ENCODE measurements around the gene HSH2D. TPM values are rescaled to one million over a fixed set of nuclear protein-coding genes. Genes with fewer than 3 reads are reported as not detected.

Gene HSH2D
- total and polyA plus RNA-seq, 12 donors = 0.21 to 4.7 (median 0.97) TPM; not detected in 1

DNA sequence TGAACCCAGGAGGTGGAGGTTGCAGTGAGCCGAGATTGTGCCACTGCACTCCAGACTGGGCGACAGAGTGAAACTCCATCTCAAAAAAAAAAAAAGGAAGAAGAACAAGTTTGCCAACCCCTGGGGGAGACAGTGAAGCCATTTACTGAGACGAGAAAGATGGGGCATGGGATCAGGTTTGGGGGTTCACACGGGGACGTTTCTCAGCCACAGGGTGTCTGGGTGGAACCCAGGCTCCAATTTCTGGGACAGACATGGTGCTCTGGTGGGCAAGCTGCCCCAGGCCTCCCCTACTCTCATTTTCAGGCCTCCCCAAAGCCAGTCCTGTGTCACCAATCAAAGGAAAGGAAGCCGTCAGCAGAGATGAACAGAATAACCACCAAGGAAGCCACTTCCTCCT is 13.4 kb downstream of the HSH2D start:
- Histone ChIP-seq H3K27me3 (no peaks in the 10 kb centered on the region), H3K4me3 (no peak overlapping the region), H3K36me3 (replicated peaks in 1 of 2) (no peaks in the 10 kb centered on the region), H3K4me1 (replicated peaks in 1 of 2) (peaks cover 0 to 4% of the 10 kb centered on the region in 2 donors), H3K9me3 (replicated peaks in 1 of 3) (no peaks in the 10 kb centered on the region), H3K27ac (no peak overlapping the region)
- no peak for DNase-seq
- 79 to 91% (median 83%) methylated on average over 6 of the region's 6 CpGs for WGBS, 4 donors
- intact Hi-C loops (cut with DNase I) = no loop called here
- TF ChIP-seq, protein P1, sequence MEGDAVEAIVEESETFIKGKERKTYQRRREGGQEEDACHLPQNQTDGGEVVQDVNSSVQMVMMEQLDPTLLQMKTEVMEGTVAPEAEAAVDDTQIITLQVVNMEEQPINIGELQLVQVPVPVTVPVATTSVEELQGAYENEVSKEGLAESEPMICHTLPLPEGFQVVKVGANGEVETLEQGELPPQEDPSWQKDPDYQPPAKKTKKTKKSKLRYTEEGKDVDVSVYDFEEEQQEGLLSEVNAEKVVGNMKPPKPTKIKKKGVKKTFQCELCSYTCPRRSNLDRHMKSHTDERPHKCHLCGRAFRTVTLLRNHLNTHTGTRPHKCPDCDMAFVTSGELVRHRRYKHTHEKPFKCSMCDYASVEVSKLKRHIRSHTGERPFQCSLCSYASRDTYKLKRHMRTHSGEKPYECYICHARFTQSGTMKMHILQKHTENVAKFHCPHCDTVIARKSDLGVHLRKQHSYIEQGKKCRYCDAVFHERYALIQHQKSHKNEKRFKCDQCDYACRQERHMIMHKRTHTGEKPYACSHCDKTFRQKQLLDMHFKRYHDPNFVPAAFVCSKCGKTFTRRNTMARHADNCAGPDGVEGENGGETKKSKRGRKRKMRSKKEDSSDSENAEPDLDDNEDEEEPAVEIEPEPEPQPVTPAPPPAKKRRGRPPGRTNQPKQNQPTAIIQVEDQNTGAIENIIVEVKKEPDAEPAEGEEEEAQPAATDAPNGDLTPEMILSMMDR (IDR thresholded peaks at IDR 0.05) = no peak
- no peak for TF ChIP-seq POLR2A (IDR thresholded peaks at IDR 0.05)

DNA sequence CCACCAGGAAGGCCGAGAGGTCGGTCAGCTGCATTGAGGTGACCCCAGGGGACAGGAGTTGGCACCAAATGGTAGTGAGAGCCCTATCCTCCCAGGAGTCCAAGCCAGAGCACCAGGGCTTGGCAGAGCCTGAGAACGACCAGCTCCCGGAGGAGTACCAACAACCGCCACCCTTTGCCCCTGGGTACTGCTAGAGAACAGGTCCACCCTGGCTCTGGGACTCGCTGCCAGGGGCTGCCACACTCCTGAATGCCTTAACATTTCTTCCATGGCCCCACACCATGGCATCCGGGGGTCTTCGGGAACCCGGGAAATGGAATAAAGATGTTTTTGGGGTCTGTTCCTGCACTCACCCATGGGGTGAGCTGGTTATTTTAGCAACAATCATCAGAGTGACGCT is 14.1 kb downstream of the HSH2D start:
- Histone ChIP-seq H3K4me3 (no peak overlapping the region), H3K36me3 (replicated peaks in 1 of 2) (no peaks in the 10 kb centered on the region), H3K27ac (no peak overlapping the region), H3K4me1 (replicated peaks in 1 of 2) (peaks cover 0 to 4% of the 10 kb centered on the region in 2 donors), H3K27me3 (no peaks in the 10 kb centered on the region), H3K9me3 (replicated peaks in 1 of 3) (no peaks in the 10 kb centered on the region)
- 84 to 92% (median 90%) methylated on average over 1 to 10 of the region's 10 CpGs for WGBS, 4 donors
- intact Hi-C loops (cut with DNase I) = no loop called here
- DNase-seq = no peak
- TF ChIP-seq, protein P1 (IDR thresholded peaks at IDR 0.05) = no peak
- TF ChIP-seq POLR2A (IDR thresholded peaks at IDR 0.05) = no peak

DNA sequence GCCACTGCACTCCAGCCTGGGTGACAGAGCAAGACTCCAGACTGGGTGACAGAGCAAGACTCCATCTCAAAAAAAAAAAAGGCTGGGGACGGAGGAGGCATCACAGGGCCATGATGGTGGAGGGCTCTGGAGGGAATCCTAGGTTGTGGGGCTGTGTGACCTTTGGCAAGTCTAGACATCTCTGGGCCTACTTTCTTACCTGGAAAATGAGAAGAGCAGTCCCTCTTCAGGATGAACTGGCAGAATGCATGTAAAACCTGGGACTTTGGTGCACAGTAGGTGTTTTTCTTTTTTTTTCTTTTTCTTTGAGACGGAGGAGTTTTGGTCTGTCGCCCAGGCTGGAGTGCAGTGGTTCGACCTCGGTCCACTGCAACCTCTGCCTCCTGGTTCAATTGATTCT is 16.2 kb downstream of the HSH2D start:
- DNase-seq = no peak
- TF ChIP-seq, protein P1 (IDR thresholded peaks at IDR 0.05) = no peak
- no peak for TF ChIP-seq POLR2A (IDR thresholded peaks at IDR 0.05)
- H3K9me3 ChIP-seq (replicated peaks in 1 of 3) = no peaks in the 10 kb centered on the region
- WGBS, 4 donors = 87 to 92% (median 91%) methylated on average over 5 of the region's 5 CpGs
- intact Hi-C loops (cut with DNase I) = no loop called here
- no peaks in the 10 kb centered on the region for H3K27me3 ChIP-seq
- H3K27ac ChIP-seq = no peak overlapping the region
- H3K4me1 ChIP-seq (replicated peaks in 1 of 2) = peaks cover 0 to 4% of the 10 kb centered on the region in 2 donors
- no peak overlapping the region for H3K4me3 ChIP-seq
- no peaks in the 10 kb centered on the region for H3K36me3 ChIP-seq (replicated peaks in 1 of 2)

DNA sequence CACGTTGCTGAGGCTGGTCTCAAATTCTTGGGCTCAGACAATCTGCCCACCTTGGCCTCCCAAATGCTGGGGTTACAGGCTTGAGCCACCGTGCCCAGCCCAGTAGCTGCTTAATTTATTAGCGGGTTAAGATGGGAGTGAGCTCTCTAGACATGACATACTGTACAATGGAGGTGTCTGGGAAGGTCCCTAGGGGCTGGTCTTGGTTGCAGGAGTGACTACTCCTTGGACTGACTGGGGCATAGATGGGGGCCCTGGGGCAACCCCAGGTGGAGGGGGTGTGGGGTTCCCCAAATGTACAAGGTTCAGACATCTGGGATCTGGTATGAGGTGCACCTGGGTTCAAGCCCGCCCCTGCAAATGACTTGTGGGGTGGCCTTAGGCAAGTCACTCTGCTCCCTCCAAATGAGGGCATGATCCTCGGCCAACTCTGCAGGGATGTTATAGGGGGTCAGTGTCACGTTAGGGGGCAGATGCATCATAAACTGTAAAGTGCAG is 17.0 kb downstream of the HSH2D start:
- Histone ChIP-seq H3K27ac (no peak overlapping the region), H3K4me1 (replicated peaks in 1 of 2) (peaks cover 0 to 4% of the 10 kb centered on the region in 2 donors), H3K36me3 (replicated peaks in 1 of 2) (no peaks in the 10 kb centered on the region), H3K9me3 (replicated peaks in 1 of 3) (no peaks in the 10 kb centered on the region), H3K4me3 (no peak overlapping the region), H3K27me3 (no peaks in the 10 kb centered on the region)
- DNase-seq = no peak
- intact Hi-C loops (cut with DNase I) = no loop called here
- TF ChIP-seq POLR2A (IDR thresholded peaks at IDR 0.05) = no peak
- TF ChIP-seq, protein P1 (IDR thresholded peaks at IDR 0.05) = no peak
- 58 to 83% (median 64%) methylated on average over 4 to 6 of the region's 6 CpGs for WGBS, 4 donors
